Upper lobe of left lung (tissue), 6 donors: ENCODE measurements around the gene RAB24. TPM values are rescaled to one million over a fixed set of nuclear protein-coding genes. Genes with fewer than 3 reads are reported as not detected.
"Not testable (repeated sequence)": the region's sequence is repeated elsewhere in the genome, so short reads cannot be mapped to it uniquely, and the experiment has no call there.

ENCODE experiments used
- ATAC-seq, 2 donors: fragments of 200-7000 bp; cut with Tn5 transposase; one replicate each; pipeline ENCODE4 v1.9.1; 2022; ENCODE audit warnings: mild to moderate bottlenecking in 2 of 2, moderate library complexity in 2 of 2; ENCODE audit not compliant: low FRiP score in 2 of 2
- DNase-seq, 2 donors: peaks; one replicate each; pipeline ENCODE4 v3.0.0-alpha.2; 2019 to 2020
- H3K27ac ChIP-seq, 4 donors: fragments of 200-600 bp; sonication (generic); one replicate each; pipeline ENCODE4 v1.5.1; 2016 to 2019
- H3K27me3 ChIP-seq, 4 donors: fragments of 200-600 bp; sonication (generic); one replicate each; pipeline ENCODE4 v1.5.1; 2017 to 2019
- H3K36me3 ChIP-seq, 4 donors: fragments of 200-600 bp; sonication (generic); one replicate each; pipeline ENCODE4 v1.5.1; 2016 to 2019
- H3K4me1 ChIP-seq, 4 donors: fragments of 200-600 bp; sonication (generic); one replicate each; pipeline ENCODE4 v1.5.1; 2018 to 2019
- H3K4me3 ChIP-seq, 4 donors: fragments of 200-600 bp; sonication (generic); one replicate each; pipeline ENCODE4 v1.5.1; 2017 to 2019; ENCODE audit warnings: mild to moderate bottlenecking in 2 of 4, moderate library complexity in 1 of 4
- H3K9me3 ChIP-seq, 4 donors: fragments of 200-600 bp; sonication (generic); one replicate each; pipeline ENCODE4 v1.5.1; 2018 to 2019
- CTCF ChIP-seq, 6 experiments: fragments of 450-650 bp in 4 of 6; fragments of 200-600 bp in 2 of 6; sonication (generic) in 2 of 6; IDR thresholded peaks; one replicate each; pipeline ENCODE4 v1.5.1; 2016 to 2019; ENCODE audit warnings: antibody characterized with exemption in 6 of 6
- EP300 ChIP-seq, 4 donors: sonication (generic); formaldehyde crosslinking; IDR thresholded peaks; one replicate each; pipeline ENCODE4 v1.5.1; 2017; ENCODE audit warnings: antibody characterized with exemption in 4 of 4, control low read depth in 2 of 4
- POLR2A ChIP-seq, 4 donors: fragments of 450-650 bp; IDR thresholded peaks; one replicate each; pipeline ENCODE4 v1.5.1; 2016 to 2017; ENCODE audit warnings: antibody characterized with exemption in 4 of 4, mild to moderate bottlenecking in 2 of 4
- POLR2AphosphoS5 ChIP-seq, 2 donors: sonication (generic); formaldehyde crosslinking; IDR thresholded peaks; one replicate each; pipeline ENCODE4 v1.5.1; 2017; ENCODE audit warnings: antibody characterized with exemption in 2 of 2
- WGBS, 2 donors: methylation state at CpG; one replicate each; pipeline ENCODE4 v1.1.5; 2017 to 2018; 5-methylcytosine and 5-hydroxymethylcytosine counted together
- total RNA-seq, 6 donors: library from RNA; depleted of rRNA in 4 of 6; stranded (reverse); fragments of >200 nt in 4 of 6; gene quantifications; one replicate each; pipeline versions ENCODE4 v1.1.0 to v1.2.1, GENCODE V29; 2016 to 2021
- donor health status: DM: no; HTN: no; CAD: no; lungs with moderate emphysema.
- donor health status: DM: no; HTN: yes; CAD: no; lungs with severe emphysema.

The RAB24 gene
- total RNA-seq, 6 donors from 2014 or later: 26.8 to 92.2 (median 50.3) TPM

GRCh38 chr5:177260961-177261360 is 42.6 kb downstream of the RAB24 start:
- Histone ChIP-seq H3K36me3 (peaks cover 13 to 84% (median 42%) of the 10 kb centered on the region in 4 donors), H3K4me1 (peaks cover 0 to 6% (median 3%) of the 10 kb centered on the region in 4 donors), H3K4me3 (no peak overlapping the region), H3K27me3 (no peaks in the 10 kb centered on the region), H3K9me3 (no peaks in the 10 kb centered on the region), H3K27ac (no peak overlapping the region)
- TF ChIP-seq POLR2AphosphoS5 (IDR thresholded peaks at IDR 0.05) (no peak), EP300 (IDR thresholded peaks at IDR 0.05) (no peak), CTCF (IDR thresholded peaks at IDR 0.05) (no peak), POLR2A (IDR thresholded peaks at IDR 0.05) (no peak)
- DNase-seq (no peak), ATAC-seq (no peak)
- WGBS, 2 donors: 95% methylated on average over 7 of the region's 7 CpGs

GRCh38 chr5:177258711-177259110 is 44.8 kb downstream of the RAB24 start:
- ATAC-seq, H3K9me3 ChIP-seq, H3K4me1 ChIP-seq, DNase-seq, H3K4me3 ChIP-seq, H3K27ac ChIP-seq, H3K27me3 ChIP-seq: not testable (repeated sequence)
- peaks cover 24 to 84% (median 50%) of the 10 kb centered on the region in 4 donors for H3K36me3 ChIP-seq
- WGBS, 2 donors: 96 to 97% methylated on average over 7 of the region's 7 CpGs

- no peak overlapping the region for H3K4me3 ChIP-seq
- WGBS, 2 donors: 44 to 69% methylated on average over 5 of the region's 5 CpGs
- no peaks in the 10 kb centered on the region for H3K27me3 ChIP-seq
- H3K9me3 ChIP-seq: no peaks in the 10 kb centered on the region
- H3K4me1 ChIP-seq: no peaks in the 10 kb centered on the region
- no peak for ATAC-seq
- H3K27ac ChIP-seq: no peak overlapping the region
- DNase-seq: peak in 1 of 2 donors; percentile 62
- H3K36me3 ChIP-seq: peaks cover 24 to 87% (median 53%) of the 10 kb centered on the region in 4 donors
- no peak for TF ChIP-seq CTCF (IDR thresholded peaks at IDR 0.05)
- no peak for TF ChIP-seq EP300 (IDR thresholded peaks at IDR 0.05)
- no peak for TF ChIP-seq POLR2AphosphoS5 (IDR thresholded peaks at IDR 0.05)
- no peak for TF ChIP-seq POLR2A (IDR thresholded peaks at IDR 0.05)
Measured at GRCh38 chr5:177256296-177256695, 47.2 kb downstream of the RAB24 start.

- 75 to 80% methylated on average over 1 of the region's 1 CpG for WGBS, 2 donors
- Histone ChIP-seq H3K36me3 (peaks cover 22 to 82% (median 45%) of the 10 kb centered on the region in 4 donors), H3K27me3 (no peaks in the 10 kb centered on the region), H3K27ac (no peak overlapping the region), H3K4me3 (no peak overlapping the region), H3K9me3 (no peaks in the 10 kb centered on the region), H3K4me1 (no peaks in the 10 kb centered on the region)
- TF ChIP-seq EP300 (IDR thresholded peaks at IDR 0.05) (no peak), POLR2AphosphoS5 (IDR thresholded peaks at IDR 0.05) (no peak), CTCF (IDR thresholded peaks at IDR 0.05) (no peak), POLR2A (IDR thresholded peaks at IDR 0.05) (no peak)
- no peak for DNase-seq
- ATAC-seq: no peak
Measured at GRCh38 chr5:177253252-177253651, 50.3 kb downstream of the RAB24 start.

Other genes with a start within 250 kb of the RAB24 start
- 100 to 1,000 TPM in 3 of 6 donors, 10 to 100 TPM in 3; 14.8 to 175 (median 87.1) TPM for gene FGFR4, start 216.8 kb downstream of the RAB24 start, total RNA-seq
- gene NSD1, start 169.9 kb downstream of the RAB24 start, total RNA-seq: 10 to 100 TPM; 33.0 to 69.1 (median 55.7) TPM
- gene PRELID1, start 80 bp upstream of the RAB24 start, total RNA-seq: 100 to 1,000 TPM in 2 of 6 donors, 10 to 100 TPM in 4; 45.1 to 132 (median 86.8) TPM
- 10 to 100 TPM in 4 of 6 donors, 1 to 10 TPM in 2; 8.8 to 29.5 (median 13.6) TPM for gene MXD3, start 8.2 kb upstream of the RAB24 start, total RNA-seq
- gene LMAN2, start 47.9 kb upstream of the RAB24 start, total RNA-seq: 100 to 1,000 TPM; 134 to 263 (median 177) TPM
- gene RGS14, start 54.2 kb upstream of the RAB24 start, total RNA-seq: 10 to 100 TPM; 11.9 to 39.1 (median 26.6) TPM
- not detected for gene SLC34A1, start 80.7 kb upstream of the RAB24 start, total RNA-seq
- not detected for gene PFN3, start 96.9 kb upstream of the RAB24 start, total RNA-seq
- 1 to 10 TPM in 4 of 6 donors, under 1 TPM in 1, not detected in 1; 0.91 to 7.8 (median 2.1) TPM for gene F12, start 105.8 kb upstream of the RAB24 start, total RNA-seq
- gene GRK6, start 123.0 kb upstream of the RAB24 start, total RNA-seq: 10 to 100 TPM; 26.8 to 85.9 (median 56.6) TPM
- 1 to 10 TPM; 1.6 to 9.2 (median 3.4) TPM for gene PRR7, start 143.1 kb upstream of the RAB24 start, total RNA-seq
- 10 to 100 TPM; 17.0 to 55.6 (median 30.1) TPM for gene DBN1, start 169.9 kb upstream of the RAB24 start, total RNA-seq
- gene PDLIM7, start 193.9 kb upstream of the RAB24 start, total RNA-seq: 100 to 1,000 TPM in 1 of 6 donors, 10 to 100 TPM in 5; 32.0 to 142 (median 75.8) TPM
- gene DOK3, start 206.1 kb upstream of the RAB24 start, total RNA-seq: 100 to 1,000 TPM in 1 of 6 donors, 10 to 100 TPM in 5; 17.4 to 113 (median 75.9) TPM
- 100 to 1,000 TPM in 2 of 6 donors, 10 to 100 TPM in 4; 82.0 to 150 (median 91.9) TPM for gene DDX41, start 213.2 kb upstream of the RAB24 start, total RNA-seq